HPDE6-E6E7 (cell line): ENCODE data around the gene DPYD.
A peak's percentile ranks its signal among the peaks of the same experiment; 100 is the strongest.

Experiments used
- DNase-seq: peaks from one replicate; pipeline ENCODE4 v3.0.0; 2011; ENCODE audit warnings: missing footprints; ENCODE audit errors: extremely low spot score

Gene DPYD

DNA sequence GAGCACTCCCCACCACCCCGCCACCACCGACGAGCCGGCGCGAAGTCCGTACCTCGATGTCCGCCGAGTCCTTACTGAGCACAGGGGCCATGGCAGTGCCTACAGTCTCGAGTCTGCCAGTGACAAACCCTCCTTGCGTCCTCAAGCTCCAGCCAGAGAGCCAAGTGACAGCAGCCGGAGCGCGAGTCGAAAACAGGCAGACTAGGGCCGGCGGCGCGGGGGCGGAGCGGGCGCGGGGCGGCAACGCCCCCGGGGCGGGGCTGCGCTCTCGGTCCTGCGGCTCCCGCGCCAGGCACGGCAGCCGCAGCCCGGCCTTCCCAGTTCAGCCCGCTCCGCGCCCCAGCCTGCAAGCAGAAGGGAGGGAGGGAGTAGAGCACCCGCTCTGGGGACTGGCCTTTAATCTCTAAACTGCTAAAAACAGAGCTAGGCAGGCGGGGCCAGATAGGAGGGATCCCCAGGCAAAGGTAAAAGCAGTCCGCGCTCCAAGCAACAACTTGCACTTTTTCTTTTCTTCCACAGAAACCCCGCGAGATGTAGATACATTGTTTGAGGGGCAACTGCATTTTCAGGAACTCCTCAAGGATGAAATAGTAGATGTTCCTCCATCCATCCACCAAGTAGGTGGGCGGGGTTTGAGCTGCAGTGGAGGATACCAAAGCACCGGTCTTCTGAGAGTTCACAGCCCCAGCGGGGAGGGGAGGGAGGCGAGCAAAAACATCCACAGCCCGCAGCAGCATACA is at the start of gene DPYD:
DPYD (minus strand) TSS at position 203 of the 740 bp plus-strand sequence; CDS start at position 91, 112 bp downstream.
- peak; percentile 73 for DNase-seq

DNA sequence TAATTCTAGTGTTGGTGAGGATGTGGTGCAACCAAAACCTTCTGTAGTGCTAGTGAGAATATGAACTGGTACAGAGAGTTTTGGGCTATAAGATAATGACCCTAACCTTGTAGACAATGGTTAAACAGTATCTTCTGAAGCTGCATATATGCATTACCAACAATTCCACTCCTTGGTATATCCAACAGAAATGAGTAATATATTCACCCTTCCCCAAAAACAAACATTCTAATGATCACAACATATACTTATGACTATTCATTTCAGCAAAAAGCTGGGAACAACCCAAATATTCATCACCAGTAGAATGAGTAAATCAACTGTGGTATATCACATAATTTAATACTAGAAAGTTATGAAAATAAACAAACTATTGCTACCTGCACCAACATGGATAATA is 39.6 kb upstream of the DPYD start:
- no peak for DNase-seq

DNA sequence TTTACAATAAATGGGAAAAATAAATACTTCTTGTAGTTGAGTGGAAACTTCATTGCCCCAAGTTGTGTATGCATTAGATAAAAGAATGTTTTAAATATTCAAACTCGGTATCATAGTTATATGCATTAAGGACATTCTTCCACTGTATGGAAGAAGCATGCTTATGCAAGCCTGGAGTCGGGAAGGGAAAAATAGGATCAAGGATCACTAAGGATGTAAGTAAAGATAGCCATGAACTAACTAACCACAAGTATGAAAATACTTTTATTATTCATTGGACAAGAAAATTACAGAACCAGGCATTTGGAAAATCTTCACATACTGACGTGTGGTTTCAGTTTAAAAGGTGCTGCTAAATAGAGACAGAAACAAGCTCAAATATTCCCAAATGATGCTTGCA is 26.9 kb upstream of the DPYD start:
- no peak for DNase-seq

DNA sequence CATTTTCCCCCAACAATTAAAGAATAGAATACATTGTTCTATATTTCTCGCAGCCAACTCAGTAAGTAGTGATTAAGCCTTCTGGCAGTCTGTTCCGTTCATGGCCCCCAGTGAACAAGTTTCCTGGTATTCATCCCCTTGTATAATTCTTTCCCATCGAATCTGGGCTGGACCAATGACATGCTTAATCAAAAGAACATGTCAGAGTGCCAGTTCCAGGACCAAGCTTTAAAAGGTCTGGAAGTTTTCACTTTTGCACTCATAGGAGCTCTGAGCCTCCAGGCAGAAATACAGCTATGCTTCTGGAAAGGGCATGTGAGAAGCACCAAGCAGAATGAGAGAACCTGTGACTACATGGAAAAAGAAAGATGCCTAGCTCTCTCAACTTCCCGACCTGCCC is 22.5 kb upstream of the DPYD start:
- no peak for DNase-seq

DNA sequence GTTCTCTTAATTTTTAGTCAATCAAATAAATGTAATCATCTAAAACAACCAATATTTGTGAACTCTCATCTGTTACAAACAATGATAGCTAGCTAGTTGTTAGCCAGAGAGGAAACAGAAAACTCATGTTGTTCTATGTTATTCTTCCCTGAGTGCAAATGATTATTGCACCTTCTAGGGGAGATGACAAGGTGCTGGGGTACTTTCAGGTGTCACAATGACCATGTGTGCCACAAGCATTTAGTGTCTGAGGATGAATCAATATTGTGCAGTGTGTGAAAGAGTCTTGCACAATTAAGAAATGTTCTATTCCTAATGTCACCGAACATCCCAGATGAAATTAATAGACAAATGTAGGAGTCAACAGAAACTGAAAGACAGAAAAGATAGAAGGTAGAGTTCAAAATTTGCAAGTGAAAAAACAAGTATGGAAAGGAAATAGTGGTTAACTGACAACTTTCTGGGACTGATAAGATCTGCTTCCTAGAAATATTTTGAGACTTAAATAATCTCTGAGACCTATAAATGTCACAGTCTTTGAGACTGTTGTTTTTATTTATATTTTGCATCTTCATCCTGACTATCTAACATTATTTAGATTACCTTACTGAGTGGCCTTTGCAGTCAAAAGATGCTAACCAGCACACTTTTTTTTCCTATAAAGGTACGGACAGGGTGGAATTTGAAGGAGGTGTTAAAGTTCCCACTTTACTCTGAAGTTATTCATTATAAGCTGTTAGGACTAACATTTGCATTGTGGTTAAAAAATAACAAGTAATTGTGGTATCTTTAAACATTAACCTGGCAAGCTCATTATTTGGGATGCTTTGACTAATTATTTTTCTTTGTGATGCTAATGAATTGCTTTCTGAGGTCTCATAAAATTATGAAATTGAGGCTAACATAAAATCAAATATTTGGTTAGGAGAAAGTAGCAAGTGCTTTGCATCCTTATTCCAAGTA is 21.6 kb upstream of the DPYD start:
- DNase-seq: no peak

DNA sequence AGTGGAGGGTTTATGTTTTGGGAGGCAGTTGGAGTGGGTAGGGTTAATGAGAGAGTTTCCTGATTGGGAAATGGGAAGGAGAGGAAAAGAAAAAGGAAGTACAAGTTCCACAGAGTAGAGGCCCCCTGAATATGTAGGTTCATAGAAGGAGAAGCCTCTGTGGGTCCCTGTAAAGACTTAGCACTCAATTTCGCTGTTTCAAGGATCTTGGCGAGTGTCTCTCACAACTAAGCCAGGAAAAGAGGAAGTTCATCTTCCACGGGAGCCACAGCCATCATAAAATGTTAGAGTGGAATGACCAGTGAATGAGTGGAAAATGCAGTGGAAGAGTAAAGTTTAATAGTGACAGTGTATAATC is 17.4 kb upstream of the DPYD start:
- no peak for DNase-seq

DNA sequence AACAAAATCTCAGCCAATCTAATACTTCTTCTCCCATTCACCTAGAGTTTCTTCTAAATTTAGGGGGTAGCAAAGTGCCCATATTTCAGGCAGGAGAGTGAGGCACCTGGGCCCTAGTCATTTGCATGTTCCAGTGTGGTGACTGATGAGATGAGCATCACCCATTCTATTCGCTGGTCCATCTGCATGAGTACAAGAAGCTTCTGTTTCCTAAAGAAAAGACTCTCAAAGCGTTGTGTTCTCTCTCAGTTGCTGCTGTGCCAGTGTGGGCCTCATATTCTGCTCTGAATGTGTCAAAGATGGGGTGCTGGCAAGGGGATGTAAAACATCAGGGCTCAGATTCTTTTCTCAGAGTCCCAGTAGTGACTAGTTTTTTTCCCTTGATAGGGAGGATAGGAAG is 16.1 kb upstream of the DPYD start:
- DNase-seq: no peak

DNA sequence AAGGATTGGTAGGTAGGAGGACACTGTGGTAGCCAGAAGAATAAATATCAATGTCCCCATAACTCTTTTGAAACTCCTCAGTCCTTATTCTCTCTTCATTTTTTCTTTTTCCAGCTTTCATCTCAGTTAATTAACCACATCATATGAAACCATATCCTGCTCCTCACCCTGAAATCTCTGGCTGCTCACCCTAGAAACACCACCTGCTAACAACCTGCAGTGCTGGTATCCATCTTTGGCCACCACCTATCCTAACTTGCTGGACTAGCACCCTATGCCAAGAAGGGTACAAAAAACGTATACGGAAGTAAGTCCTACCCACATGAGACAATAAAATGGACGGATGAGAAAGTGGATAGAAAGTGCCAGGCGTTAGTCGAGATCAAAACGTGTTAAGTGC is 13.7 kb upstream of the DPYD start:
- no peak for DNase-seq

DNA sequence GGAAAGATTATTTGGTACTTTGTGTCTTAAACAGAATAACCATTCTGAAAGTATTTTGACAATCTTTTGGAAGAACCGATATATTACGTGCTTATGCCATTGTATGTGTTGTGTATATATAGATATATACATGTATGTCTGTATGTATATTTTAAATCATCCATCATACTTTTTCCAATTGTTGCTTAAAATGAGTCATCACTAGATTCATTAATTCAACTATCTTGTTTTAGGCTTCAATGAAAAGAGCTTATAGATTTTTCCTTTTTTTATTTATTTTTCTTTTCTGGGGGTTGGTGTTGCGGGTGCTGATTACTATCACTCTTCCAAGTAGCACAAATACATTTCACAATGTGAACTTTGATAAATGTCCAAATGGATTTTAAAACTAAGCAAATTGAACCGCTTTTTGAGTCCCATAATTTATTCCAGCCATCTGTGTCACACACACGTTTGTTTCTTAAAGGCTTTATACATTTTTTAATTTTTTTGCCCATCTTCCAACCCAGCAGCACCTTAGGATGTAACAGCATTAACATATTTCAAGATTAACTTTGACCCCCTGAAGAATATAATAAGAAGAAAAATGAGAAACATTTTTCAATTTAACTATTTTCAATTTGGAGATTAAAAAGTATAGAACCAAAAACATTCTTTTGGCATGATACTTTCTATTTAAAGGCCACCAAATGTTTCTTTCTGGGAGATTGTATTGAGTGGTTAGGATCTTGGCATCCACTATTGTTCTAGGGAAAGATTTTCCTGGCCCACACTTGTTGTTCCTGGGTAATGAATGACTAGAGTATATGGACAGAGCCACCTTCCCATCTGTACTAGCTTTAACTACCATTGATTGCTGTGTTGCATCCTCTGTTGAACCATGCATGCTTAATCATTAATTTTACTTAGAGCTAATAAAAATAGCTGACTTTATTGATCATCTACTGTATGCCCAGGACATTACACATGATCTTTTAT is 9.3 kb upstream of the DPYD start:
- no peak for DNase-seq

DNA sequence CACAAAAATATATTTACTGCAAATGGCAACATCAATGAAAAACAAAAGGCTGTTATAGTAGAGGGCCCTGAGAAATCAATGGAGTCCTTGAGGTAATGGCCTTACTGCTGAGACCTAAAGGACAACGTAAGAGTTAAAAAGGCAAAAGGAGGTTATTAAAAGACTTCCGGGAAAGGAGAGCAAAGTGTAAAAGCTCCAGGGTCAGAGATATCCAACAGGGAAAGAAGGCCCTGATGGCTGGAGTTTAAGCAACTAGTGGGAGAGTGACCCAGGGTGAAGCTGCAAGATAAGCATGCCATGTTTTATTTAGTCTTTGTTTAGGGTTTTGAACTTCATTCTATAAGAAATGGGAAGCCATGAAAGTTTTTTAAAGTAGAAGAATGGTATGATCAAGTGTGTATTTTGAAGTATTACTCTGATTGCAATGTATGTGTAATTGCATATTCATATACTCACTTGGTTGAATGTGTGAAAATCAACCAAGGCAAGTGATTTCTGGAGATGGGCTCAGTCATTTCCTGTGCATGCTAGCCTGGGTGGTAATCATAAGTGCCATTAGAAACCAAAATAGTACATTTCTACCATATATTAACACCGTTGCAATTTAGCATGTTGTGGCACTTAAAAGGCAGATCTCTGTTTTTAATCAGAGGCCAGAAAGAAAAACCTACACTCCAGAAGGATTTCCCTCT is 5.3 kb upstream of the DPYD start:
- DNase-seq: no peak

DNA sequence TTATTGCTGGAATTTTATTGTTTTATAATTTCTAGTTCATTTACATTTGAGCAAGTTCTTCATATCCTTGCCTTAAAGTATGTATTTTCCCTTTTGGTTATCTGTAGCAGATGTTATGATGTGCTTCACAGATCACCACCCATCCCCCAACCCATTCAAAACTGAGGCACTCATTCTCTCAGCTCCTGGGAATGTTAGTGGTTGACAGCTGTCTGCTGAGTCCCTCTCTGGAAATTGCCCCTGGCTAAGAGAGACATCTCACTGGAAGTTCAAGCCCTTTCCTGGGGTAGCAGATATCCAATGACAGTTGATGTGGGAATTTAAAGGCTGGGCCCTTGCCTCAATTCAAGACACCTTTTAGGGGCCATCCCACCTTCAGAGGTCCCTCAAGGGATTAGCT is 4.3 kb upstream of the DPYD start:
- no peak for DNase-seq

DNA sequence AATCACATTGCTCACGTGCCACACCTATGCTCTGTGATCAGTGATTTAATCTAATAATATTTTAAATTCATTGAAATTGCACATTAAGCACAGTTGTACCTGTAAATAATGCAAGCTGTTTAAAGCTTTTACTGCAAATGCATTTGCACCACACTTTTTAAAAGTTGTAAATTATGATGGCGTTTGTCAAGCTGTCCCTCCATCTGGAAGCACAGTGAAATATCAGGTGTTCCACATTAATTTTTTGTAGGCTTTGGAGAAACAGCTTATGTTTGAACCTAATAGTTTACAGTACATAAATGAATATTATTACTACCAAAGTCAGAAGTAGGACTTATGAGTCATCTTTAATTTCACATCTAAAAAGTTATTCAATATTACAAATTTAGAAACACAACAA is 3.0 kb upstream of the DPYD start:
- DNase-seq: no peak

DNA sequence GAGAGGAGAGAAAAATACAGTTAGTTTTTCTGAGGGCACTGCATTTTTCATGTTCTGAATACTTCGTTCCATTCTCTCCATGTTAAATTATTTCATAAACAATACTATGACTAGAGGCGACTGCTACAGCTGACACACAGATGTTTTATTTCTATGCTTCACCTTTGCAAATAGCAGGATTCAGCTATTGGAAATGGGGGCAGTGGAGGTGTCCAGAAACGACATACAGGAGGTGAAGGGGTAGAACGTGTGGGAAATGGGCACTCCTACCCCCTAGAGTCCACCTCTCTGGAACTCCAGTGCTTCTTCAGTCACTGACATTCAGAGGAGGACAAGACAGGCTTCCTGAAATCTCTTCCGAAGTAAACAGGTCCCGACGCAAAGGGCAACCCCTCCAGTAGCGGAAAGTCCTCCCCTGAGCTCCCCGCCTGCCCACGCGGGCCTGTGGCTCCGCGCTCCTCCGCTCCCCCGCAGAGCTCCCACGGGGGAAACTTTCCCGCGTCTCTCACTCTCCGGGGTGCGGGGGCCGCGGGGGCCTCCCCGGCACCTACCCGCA is 480 bp downstream of the DPYD start:
- DNase-seq: peak; percentile 27

DNA sequence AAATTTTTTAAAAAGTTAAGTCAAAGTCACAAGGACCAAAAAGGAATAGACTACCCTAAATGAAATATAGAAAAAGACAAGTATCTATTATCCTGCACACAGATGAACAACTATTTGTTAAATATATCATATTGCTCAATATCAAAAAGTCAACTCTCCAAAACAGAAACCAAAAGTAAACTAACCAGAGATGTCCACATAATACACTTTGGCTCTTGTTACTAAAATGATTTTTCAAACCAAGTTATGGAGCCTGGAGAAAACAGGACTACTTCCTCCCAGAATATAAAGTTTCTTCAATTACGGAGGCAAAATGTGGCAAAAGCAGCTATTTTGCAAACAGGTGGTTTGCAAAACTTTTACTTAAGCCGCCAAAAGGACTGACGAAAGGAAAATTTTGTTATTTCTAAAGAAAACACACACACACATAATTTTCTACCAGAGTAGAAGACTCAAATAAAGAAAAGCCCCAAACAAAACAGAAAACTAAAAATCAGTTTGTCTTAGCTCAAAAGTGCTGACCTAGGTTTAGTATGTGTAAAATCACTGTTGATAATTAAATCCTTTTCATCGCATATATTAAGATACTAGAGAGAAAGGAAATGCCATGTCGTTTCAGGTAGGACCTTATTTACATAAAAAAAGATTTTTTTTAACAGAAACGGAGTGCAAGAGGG is 1.1 kb downstream of the DPYD start:
- no peak for DNase-seq

DNA sequence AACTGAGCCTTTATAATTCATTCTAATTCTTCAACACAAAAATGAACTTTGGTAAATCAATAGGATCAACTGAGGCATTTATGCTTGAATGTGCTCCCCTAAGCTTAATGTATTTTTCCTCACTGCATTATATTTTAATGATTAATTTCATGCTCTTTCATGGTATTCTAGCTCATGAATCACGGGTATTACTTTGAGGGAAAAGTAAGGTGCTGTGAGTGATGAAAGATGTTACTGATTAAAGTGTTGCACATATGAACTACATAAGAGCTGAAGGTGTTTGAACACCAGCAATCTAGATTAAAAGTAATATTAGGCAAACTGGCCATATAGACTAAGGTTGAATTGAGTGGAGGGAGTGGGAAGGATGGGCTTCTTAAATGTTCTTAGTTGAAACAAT is 1.9 kb downstream of the DPYD start:
- no peak for DNase-seq

DNA sequence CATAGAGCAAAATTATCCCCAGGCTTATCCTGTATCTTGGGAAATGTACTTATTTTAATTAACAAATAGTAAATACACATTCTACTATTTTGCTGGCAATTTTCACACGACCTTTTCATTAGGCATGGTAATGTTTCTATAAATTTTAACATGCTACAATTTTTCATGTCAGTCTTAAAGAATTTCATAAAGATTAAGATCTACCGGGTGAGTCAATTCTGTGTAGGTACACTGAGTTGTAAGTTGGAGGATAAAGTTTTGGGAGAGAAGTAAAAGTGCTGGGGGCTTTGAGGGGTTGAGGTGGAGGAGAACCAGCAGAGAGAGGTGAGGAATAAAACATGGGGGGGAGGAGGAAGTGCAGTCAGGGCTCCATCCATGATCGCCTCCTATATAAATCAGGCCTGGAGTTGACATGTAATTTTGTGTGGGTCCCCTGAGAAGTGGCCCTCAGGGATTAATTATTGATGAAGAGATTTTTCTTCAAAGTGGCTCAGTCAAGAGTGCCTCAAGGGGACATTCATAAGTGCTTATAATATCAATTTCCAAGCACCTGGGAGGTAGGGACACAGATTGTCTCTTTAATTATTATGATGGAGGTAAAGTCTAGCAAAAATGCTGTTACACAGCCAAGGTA is 7.2 kb downstream of the DPYD start:
- DNase-seq: no peak

DNA sequence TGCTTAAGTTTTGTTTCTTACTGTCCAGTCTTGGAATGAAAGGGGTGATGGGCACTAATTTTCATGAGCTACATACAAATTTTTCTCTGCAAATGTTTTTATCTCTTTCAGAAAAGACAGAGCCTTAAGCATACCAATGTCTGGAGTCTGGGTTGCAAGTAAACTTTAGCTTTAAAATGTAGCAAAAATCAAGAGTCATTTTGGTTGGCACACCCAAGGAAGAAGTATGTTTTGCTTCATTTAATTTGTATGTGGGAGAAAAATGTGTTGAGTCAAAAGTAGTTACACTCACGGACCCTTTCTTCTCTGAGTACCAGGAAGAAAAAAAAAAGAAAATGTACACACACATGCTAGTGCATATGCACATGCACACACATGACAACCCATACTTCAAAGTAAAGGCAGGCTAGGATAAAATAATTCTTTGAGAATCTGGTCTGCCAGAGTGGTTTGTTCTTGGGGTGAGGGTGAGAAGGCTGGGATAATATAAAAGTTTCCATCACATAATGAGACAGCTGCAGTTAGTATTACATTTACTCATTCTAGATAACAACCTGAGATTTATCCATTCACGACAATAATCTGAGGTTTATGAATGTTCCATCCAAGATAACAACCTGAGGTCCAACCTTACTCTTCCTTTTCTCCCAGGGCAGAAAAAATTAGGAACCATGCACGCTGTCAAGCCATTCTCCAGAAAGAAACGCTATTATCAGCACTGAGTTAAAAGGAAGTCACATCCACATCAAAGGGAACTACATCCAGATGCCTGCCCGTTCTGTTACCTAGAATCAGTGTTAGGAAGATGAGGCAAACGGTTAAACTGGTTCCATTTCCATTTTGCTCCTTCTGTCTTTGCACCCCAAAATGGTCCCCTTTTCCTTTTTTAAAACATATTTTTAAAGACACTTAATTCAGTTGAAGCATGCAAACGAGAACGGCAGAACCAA is 9.3 kb downstream of the DPYD start:
- DNase-seq: no peak

DNA sequence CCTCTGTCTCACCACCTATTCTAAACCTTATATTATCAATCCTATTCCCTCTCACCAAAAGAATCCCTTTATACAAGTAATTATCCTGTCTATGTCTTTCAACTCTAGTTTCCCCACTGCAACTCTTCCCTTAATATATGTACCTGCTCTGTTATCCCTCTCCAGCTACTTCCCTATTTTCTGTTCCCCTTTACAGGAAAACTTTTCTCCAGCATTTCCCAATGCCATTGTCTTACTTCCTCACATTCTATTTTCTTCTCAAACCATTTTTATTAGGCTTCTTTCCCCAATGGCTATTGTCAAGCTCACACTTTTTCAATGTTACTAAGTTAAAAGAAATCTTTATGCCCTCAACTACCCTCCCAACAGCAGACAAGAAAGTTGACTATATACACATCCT is 11.6 kb downstream of the DPYD start:
- DNase-seq: no peak

DNA sequence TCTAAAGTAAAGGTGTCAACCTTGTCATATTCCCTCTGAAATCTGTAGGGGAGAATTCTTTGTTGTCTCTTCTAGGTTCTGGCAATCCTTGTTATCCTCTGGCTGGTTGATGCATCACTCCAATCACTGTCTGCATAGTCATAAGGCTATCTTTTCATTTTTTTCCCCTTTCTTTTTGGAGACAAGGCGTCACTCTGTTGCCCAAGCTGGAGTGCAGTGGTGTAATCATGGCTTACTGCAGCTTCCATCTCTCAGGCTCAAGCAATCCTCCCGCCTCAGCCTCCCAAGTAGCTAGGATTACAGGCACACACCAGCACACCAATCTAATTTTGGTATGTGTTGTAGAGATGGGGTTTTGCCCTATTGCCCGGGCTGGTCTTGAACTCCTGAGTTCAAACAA is 12.9 kb downstream of the DPYD start:
- DNase-seq: no peak
